ENCODE measurements around the gene AGAP3.

AGAP3 gene

DNA sequence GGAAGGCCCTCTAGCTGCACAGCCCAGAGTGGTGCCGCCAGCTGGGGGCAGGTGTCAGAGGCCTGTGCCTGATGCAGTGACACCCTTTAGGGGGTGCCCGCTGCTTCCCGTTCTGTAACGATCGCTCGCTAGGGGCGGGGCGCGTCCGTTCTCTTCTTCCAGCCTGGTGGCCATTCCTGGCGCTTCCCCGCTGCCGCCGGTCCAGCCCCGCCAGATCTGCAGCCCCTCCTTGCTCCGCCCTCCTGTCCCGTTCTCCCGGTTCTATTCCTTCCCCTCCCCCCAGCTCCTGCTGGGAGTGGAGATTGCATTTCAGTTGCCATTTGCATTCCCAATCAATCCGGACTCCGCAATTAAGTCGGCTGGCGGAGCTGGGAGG is 39.2 kb downstream of the AGAP3 start:
- DNase-seq = no peak

DNA sequence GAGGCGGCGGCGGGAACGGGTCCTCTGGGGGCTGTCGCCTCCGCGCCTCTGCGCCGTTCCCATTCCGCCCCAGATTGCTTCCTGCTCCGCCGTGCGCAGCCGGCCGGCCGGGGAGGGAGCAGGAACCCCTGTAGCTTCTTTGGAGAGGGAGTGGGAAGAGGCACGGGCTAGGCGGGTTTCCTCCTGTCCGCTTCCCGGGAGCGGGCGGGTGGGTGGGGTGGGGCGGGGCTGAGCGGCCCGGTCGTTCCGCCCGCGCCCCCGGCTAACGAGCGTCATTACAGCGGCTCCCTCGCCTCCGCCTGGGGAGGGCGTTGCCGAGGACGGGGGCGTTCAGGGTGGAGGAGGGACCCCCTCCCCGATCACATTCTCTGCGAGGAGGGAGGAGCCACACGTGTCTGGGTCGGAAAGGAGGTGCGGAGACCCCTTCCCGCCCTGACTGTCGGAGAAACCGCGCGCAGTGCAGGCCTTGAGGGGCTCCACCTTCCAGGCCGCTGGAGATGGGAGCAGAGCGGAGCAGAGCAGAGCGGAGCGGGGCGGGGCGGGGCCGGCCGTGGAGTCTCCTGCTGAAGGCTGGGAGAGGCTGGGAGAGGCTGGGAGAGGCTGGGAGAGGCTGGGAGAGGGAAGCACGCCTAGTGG is 39.7 kb downstream of the AGAP3 start:
- no peak for DNase-seq

DNA sequence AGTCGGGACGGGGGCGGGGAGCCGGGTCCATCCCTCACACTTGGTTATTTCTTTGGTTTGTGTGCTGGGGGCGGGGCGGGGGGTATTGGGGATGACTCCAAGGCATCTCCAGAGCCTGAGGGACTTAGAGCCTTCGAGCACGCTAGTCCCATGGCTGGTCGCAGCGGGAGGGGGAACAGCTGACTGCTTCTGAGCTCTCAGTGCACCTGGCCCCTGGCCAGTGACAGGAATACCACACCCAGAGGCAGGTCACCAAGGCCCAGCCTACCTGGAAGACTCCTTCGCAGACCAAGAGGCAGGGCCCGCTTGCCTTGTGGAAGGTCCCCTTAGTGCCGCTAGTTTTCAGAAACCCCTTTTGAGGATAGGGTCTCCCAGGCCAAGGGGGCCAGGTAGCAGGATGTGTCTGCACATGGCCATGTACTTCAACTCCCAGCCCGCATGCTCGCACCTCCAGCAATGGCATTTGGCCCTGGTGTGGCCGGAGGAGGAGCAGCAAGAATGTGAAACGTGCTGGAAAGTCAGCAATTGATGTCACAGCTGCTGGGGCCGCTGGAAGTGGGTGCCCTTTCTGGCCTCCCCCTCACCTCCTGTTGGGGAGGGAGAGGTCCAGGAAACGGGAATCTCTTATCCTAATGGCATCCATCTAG is 40.3 kb downstream of the AGAP3 start:
- DNase-seq = no peak

DNA sequence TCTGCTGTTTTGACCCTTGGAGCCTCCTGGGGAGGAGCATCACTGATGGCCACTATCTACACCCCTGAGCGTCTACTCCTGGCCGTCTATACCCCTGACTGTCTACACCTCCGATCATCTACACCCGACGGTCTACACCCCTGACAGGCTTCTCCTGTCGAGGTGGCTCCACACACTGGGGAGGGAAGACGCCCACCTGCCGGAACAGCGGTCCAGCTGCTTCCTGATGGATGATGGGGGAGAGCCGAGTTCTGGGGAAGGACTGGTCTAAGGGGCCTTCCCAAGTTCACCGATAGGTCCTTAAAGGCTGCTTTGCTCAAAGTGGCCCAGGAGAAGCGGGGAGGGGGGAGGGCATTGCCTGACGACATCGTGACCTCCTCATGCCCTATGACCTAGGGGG is 41.9 kb downstream of the AGAP3 start:
- no peak for DNase-seq

DNA sequence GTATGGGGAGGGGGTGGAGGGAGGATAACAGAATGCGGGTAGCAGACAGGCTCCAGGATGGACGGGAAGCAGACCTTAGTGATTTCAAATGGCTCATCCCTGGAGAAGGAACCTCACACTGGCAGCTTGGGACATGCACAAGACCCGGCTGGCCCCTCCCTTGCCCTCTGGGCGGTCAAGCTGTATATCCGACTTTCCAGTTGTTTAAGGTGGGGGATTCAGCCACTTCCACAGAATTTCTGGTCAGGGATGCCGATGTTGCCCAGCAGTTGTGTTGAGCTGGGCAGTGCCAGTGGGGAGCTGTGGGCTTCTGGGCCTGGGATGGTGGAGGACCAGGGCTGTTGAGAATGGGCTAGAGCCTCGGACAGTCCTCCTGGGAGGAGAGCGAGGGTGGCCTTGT is 42.4 kb downstream of the AGAP3 start:
- no peak for DNase-seq

DNA sequence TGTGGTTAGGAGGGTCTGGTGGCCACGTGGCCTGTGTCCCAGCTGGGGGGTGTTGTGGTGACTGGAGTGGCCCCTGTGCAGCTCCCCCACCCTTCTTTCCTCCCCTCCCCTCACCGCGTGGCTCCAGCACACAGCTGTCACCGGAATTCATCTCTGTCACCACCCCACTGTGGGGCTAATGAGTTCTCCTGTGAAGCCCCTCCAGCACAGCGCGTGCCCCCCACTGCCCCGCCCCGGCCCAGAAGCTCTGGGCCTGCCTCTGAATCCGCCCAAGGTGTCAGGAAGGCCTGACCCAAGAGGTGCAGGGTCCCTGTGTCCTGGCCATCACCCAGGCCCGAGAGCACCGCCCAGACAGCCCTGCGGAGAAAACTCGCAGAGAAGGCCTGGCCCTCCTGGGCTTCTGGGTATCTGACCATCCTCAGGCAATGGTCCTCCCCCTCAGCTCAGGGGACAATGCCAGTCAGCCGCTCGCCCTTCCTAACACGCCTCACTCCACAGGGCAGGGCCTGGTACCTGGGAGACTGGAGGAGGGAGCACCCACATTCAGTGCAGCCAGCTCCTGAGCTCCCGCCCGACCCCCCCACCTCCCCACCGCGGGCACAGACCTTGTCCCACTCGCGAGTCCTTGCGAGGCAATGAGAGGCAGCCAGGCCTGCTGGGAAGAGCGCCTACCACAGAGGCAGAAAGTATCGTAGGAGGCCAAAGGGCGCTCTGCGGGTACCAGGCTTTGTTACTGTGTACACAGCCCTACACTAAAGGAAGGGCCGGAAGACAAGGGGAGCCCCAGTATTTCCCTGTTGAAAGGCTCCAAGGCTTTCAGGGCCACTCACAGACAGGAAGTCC is 43.1 kb downstream of the AGAP3 start:
- no peak for DNase-seq

DNA sequence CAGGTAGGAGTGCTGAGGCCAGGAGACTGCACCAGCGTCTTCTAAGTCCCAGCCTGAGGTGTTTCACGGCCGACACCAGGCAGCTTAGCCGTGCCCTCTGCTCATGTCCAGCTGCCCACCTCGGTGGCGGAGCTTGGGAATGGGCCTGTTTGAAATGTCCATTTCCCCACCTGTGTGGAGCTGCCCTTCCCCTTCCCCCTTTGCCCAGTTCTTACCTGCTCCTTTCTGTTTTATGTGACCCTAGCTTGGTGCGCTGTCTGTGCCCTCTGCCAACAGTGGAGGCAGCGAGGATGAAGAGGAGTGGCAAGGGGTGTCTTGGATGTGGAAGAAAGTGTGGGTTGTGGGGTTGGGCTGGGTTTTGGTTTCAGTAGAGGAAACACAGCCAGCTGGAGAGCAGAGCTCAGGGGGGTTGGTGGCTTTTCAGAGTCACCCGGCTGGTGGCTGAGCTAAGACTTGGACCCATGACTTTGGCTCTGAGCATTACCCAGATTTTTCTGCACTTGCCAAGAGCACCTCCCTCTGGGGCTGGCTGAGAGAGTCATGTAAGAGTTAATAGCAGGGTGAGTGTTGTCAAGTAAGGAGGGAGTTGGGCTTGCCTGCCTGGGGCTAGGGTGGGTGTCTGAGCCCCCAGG is 43.8 kb downstream of the AGAP3 start:
- no peak for DNase-seq

DNA sequence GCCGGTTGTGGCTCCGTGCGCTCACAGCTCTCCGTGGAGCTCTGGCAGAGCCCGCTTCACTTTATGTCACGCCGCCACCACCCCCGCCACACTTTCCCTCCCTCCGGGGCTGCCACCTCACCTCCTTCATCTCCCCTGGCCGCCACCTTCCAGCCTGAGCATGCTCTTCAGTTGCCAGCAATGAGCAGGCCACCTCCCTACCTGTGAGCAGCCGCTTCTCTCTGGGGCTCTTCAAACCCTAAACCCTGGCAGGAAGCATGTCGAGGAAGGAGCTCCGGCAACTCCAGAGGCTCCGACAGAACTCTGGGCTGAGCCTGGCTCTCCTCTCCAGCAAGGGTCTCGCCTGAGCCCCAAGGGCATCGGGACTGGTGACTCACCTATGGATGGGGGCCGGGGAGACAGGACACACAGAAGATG is 44.5 kb downstream of the AGAP3 start:
- DNase-seq = no peak

DNA sequence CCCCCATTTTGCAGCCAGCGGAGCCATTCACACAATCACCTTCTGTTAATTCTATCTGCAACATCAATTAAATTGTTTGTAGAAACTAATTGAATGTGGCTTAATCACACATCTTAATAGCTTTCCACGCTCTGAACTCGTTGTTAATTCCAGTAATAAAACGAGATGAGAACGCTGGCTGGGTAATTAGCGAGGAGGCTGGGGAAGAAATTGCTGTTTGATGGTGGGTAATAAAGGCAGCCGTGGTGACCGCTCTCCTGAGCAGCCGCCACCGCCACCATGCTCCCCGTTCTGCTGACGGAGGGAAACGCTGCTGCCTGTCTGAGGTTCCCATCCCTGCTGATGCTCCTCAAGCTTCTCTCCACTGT is 44.9 kb downstream of the AGAP3 start:
- DNase-seq = no peak

DNA sequence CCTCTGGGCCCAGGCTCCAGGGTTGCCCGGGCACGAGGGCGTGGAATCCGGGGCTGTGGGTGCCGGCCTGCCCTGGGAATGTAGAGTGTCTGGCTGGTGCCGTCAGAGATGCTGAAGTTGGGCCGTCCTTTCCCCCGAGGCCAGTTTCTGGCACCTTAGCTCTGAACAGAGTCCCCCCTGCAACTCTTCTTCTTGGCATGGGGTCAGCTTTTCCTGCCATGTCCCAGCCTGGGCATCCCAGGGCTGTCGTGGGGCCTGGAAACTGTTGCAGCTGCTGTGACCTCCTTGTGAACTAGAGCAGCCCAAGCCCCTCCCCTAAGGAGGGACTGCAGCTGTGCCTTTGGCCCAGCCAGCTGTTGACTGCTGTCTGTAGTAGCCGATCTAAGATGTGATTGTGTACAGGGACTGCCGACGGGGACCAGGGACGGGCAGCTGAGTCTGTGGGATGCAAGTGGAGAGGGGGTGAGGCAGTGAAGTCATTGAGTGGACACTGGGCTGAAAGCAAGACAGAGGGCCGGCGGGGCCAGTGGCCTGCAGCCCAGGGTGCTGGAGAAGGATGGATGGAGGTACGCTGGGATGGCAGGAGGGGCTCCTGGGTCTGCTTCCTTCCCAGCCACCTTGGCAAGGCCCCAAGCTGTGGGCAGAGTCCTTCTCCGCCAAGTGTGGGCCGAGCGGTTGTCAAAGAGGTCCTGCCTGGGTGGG is 45.5 kb downstream of the AGAP3 start:
- DNase-seq = no peak

DNA sequence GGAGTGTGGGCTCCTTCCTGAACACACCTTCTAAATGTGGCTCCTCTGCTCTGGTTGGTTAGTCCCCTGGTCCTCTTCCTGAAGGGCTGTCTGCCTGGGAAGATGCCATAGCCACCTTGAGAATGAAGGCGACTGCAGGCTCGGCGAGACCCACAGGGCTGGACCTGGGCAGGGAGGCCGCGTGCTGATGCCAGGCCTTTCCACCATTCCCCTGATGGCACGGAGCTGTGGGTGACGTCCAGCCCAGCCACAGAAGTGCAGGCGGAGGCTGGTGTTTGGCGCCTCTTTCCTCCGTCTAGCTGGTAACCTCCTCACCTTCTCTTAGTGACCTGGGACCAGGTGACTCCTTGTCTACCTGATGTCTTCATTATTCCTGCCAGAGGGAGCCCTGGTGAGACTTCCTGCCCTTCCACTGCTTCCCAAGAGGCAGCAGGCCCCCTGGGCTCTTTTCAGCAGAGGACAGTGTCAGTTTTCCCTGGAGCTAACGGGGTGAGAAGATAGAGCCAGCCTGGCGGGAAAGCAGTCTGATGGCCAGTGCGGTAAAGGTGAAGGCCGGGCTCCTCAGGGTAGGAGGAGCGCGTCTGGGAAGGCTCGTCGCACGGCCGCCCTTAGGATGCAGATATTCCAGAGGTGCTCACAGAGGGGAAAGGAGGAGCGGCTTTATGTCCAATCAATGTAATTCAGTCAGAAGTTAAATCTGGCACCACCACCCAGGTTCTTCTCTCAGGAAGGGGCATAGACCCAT is 46.4 kb downstream of the AGAP3 start:
- DNase-seq = no peak

DNA sequence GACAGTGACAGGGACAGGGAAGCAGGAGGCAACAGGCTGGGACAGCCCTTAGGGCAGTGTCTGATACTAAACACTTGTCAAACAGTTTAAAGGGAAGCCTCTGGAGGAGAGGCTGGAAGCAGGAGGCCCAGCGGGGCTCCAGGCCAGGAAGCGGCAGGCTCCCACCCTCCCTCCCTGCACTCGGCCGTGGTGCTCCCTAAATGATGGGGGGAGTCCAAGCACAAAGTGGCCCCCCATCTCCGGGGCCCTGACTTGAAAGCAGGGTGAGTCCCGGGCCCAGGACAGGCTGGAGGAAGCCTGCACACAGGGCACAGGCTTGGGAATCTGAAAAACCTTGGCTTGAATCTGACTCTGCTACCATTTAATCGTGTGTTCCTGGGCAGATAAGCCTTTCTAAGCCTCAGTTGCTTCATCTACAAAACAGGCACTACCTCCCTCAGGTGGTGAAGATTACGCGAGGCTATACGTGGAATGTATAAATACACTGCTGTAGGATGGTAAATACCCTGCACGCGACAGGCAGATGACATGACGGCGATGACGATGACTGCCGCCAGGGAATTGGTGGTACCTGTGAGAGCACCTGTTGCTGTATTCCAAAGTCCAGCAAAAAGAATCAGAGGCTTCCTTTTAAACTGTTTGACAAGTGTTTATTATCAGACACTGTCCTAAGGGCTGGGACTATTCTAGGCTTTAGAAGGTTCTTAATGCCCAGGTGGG is 47.2 kb downstream of the AGAP3 start:
- DNase-seq = no peak

DNA sequence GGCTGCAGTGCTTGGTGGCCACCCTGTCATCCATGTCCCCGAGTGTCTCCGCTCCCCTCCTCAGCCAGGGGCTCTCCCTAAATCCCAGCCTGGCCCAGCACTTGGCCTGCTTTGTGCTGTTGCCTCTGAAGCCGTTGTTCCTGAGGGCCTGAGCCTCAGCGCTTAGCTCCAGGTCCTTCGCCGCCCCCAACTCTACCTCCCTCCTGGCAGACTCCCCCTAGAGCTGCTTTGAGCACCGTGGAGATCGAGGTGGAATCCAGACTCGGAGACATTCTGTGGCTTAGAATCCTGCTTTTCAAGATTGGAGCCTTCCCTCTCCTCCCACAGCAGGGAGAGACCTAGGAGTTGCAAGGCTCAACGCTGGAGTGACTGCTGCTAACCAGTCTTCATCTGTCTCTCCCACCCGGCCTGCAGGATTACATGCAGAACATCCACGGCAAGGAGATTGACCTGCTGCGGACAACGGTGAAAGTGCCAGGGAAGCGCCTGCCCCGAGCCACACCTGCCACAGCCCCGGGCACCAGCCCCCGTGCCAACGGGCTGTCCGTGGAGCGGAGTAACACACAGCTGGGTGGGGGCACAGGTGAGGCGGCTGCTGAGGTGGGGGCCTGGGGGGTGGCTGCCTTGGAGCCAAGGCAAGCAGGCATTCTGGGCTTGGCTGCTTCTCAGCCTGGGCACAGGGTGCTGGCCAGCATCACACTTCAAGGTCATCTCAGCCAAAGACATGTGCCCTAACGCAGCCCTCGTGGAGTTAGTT is 47.9 kb downstream of the AGAP3 start:
- DNase-seq = no peak

DNA sequence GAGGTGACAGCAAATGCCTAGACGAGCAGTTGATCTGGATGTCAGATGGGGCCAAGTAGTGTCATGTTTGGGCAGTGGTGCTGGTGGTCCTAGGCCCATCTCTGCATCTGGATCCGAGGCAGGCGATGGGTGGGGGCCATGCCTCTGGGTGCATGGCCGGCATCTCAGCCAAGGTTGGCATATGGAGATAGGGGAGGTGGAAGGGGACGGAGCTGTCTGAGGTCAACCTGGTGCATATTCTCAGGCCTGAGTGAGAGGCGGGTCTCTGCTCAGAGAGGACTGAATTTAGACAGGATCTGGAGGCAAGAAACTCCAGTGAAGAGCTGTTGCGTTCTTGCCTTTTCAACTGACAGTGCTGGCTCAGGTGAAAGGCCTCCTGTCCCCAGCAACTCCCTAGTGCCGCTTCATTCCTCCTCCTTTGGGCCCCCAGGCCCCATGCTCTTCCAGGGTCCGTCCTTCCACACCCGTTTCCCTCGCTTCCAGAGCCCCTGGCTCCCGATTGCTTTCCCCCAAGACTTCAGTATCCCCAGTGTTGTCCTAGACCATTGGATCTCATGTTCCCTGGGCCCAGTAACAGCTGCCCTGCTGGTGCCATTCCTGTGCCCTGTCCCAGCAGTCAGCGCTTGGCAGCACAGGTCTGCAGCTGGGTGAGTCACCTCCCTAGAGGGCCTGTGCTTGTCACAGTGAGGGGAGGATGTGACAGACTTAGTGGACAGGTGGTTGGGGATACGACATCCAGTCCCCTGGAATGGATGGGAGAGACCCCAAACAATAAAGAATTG is 48.7 kb downstream of the AGAP3 start:
- DNase-seq = no peak

DNA sequence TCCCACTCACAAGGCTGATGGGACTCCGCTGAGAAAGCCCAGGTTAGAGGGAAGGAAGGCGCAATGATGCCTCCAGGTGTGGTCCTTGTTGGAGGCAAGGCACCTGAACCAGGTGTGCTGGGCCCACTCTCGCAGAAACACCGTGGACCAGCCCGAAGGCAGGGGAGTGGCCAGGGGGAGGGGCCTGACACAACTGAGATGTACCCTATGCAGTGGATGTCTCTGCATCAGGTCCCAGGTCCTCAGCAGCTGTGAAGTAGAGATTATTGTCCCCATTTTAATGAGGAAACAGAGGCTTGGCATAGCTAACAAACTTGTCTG is 49.2 kb downstream of the AGAP3 start:
- no peak for DNase-seq

DNA sequence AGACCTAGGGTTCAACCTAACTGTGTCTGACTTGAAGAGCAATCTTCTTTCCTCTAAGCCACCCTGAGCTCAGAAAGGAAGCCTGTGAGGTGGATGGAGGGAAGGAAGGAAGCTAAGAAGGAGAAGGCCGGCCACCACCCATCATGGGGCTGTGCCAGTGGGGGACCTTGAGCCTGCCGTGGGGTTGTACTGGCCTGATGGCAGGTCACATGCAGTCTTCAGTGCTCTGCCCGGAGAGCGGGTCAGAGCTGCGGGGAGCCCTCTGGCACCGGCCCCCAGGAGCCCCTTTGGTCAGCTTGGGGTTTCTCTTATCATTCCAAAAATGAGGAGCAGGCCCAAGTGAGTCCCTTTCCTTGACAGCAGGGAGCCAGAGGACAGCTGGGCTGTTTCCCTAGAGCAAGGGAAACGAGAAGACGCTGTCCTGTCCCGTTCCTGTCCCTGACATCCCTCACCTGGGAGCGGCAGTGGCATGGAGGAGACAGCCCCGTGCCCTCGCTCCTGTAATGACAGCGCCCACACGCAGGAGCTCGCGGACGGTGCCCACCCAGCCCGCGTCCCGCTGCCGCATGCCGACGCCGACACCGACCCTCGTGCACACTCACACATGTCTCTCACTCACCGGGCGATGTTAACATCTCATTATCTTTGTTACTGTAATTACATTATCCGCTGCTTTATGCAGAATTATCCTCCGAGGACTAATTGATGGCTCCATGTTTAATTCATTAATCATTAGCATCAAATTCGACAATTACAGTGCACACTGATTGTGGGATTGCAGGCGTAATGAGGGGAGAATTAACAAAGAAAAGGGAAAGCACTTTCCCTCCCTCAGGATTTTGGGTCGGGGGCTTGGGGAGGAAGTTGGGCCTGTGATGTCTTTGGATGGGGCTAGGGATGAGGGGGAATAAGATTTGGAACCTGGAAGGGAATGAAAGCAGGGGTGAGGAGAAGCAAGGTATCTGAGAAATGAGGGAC is 49.9 kb downstream of the AGAP3 start:
- no peak for DNase-seq

DNA sequence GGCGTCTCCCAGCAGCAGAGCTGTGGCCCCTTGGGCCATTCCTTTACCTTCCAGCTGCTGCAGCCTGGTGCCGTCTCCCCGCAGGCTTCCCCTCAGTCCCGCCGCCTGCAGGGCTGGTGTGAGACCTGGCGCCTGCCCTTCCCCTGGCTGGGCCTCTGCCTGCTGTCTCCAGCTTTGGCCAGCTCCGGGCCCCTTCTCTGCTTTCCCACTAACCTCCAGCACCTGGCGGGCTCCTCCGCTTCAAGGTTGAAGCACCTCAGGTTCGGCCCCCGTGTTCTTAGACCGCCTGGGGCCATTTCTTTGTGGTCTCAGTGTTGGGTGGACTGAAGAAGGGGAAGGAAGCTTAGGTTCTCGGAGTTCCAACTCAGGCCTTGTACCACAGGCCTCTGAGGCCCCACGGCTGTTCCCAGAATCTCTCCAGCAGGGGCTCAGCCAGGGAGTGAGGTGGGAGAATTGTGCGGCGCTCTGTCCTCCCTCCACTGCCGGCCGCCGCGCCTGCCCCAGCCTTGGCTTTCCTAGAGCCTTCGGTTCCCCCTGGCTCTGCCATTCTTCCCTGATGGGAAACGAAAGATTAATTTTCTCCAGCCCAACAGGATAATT is 50.9 kb downstream of the AGAP3 start:
- no peak for DNase-seq

DNA sequence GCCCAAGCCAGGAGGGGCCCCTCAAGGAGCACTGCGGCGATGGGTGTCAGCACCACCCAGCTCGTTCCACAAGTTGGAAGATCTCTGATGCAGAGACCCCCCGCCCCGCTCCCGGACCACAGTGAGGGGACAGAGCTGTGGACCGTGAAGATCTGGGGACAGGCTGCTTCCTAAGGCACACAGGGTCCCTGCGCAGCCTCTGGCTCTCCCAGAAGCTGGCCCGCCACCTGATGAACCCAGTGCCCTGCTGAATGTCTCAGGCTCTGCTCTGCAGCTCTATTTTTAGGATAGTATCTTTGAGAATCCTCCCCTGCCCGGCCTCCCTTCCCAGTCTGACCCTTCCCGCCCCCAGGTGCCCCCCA is 51.5 kb downstream of the AGAP3 start:
- no peak for DNase-seq

Data from kidney glomerular epithelial cell (primary cell).